ENCODE results near the gene DOCK3. TPM values are rescaled to one million over a fixed set of nuclear protein-coding genes. Genes with fewer than 3 reads are reported as not detected.
"Not testable (repeated sequence)": the region's sequence is repeated elsewhere in the genome, so short reads cannot be mapped to it uniquely, and the experiment has no call there.

Gene DOCK3
- total RNA-seq, 1 donor from 2014 or later, result 2.7 TPM

DNA sequence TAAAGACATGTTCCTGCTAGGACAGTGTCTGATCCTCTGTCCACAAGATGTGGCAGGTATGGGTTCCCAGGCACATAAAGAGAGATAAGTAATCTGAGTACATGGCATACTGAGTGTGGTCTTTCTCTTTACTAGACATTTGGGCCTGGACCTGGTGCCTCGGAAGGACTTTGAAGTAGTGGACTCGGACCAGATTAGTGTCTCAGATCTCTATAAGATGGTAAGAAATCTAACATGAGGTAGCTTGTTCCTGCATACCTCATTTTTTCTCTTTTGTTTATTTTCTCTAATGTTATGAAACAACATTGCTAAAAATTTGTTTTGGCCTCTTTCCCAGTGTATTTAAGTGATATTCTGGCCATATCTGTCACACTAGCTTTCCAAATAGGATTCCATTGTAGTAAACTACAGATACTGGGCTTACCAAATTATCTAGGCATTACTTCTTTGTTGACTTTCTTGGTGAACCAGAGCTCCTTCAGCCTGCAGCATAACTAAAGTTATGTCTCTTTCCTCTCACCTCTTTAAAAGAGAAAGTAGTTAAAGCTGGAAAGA is 400.6 kb downstream of the DOCK3 start:
- ATAC-seq (no peak), DNase-seq (no peak)
- intact Hi-C loops (cut with DNase I), result no loop called here
- Histone ChIP-seq H3K27ac (no peak overlapping the region), H3K4me1 (no peaks in the 10 kb centered on the region), H3K9me3 (no peaks in the 10 kb centered on the region), H3K36me3 (no peaks in the 10 kb centered on the region), H3K27me3 (no peaks in the 10 kb centered on the region), H3K4me3 (no peak overlapping the region)
- no peak for TF ChIP-seq CTCF (IDR thresholded peaks at IDR 0.05)

DNA sequence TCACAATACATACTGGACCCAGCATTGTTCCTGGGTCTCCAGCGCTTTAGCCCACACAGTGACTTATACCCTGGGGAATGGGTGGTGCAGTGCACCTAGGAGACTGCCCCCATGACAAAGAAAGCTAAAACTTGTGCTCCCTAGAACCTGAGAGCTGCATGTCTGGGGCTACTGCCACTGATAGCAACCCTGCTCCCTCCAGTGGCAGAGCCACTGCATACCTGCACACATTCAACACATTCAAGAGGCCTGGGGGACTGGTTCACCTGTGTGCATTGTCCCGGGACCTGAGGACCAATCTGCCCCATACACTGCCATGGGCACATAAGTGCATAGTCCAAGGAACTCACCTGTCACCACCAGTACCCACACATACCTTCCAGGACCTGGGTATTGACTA is 407.6 kb downstream of the DOCK3 start:
- TF ChIP-seq CTCF (IDR thresholded peaks at IDR 0.05), result no peak
- ATAC-seq (no peak), DNase-seq (no peak)
- Histone ChIP-seq H3K4me1 (no peaks in the 10 kb centered on the region), H3K27ac (no peak overlapping the region), H3K27me3 (no peaks in the 10 kb centered on the region), H3K36me3 (no peaks in the 10 kb centered on the region), H3K9me3 (peaks cover 17% of the 10 kb centered on the region), H3K4me3 (no peak overlapping the region)
- intact Hi-C loops (cut with DNase I), result no loop called here

GRCh38 chr3:51083490-51083889 is 408.8 kb downstream of the DOCK3 start:
- intact Hi-C loops (cut with DNase I), result no loop called here
- H3K27me3 ChIP-seq, result no peaks in the 10 kb centered on the region
- no peak for DNase-seq
- ATAC-seq, result no peak
- no peaks in the 10 kb centered on the region for H3K36me3 ChIP-seq
- H3K27ac ChIP-seq, result no peak overlapping the region
- H3K4me3 ChIP-seq, result no peak overlapping the region
- TF ChIP-seq CTCF (IDR thresholded peaks at IDR 0.05), result no peak
- peaks cover 17% of the 10 kb centered on the region for H3K9me3 ChIP-seq
- H3K4me1 ChIP-seq, result no peaks in the 10 kb centered on the region

- ATAC-seq; DNase-seq; H3K9me3 ChIP-seq; H3K4me1 ChIP-seq; H3K27ac ChIP-seq; intact Hi-C loops (cut with DNase I); H3K4me3 ChIP-seq; H3K27me3 ChIP-seq; H3K36me3 ChIP-seq: not testable (repeated sequence)
Measured at GRCh38 chr3:51092141-51092540, 417.4 kb downstream of the DOCK3 start.

DNA sequence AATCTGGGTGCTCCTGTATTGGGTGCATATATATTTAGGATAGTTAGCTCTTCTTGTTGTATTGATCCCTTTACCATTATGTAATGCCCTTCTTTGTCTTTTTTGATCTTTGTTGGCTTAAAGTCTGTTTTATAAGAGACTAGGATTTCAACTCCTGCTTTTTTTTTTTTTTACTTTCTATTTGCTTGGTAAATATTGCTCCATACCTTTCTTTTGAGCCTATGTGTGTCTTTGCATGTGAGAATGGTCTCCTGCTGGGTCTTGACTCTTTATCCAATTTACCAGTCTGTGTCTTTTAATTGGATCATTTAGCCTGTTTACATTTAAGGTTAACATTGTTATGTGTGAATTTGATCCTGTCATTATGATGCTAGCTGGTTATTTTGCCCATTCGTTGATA is 420.1 kb downstream of the DOCK3 start:
- H3K36me3 ChIP-seq; H3K9me3 ChIP-seq; DNase-seq; H3K4me1 ChIP-seq; H3K27me3 ChIP-seq; intact Hi-C loops (cut with DNase I); H3K4me3 ChIP-seq; ATAC-seq; H3K27ac ChIP-seq: not testable (repeated sequence)

DNA sequence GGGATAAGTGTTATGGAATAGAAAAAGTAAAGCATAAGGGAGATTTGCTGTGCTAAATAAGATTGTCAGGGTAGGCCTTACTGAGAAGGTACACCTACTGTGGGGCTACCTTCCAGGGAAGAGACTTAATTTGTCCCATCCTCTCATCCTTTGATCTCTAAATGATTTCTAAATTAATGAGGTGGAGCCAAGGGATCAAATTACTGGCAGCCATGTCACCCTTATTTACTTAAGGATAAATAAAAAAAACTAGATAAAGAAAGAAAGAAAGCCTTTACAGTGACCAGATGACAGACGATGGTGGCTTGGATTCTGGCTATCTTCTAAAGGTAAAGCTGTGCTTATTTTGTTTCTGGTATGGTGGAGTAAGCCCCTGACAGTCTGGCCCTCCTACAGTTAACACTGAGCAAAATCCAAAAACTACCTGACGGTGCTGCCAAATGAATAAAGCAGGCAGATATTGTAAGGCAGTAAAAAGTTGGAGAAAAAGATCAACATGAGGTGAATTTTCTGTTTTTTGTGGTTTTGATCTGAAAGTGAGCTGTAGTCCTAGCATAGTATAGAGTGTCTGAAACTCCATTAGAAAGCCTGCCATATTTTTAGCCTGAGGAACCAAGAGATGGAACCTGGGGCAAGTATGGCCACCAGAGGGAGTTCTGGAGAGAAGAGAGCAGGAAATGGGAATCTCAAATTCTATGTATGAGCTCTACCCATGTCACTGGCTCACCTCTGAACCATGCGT is 425.2 kb downstream of the DOCK3 start:
- intact Hi-C loops (cut with DNase I), result no loop called here
- no peaks in the 10 kb centered on the region for H3K27me3 ChIP-seq
- no peaks in the 10 kb centered on the region for H3K36me3 ChIP-seq
- H3K27ac ChIP-seq, result no peak overlapping the region
- H3K4me3 ChIP-seq, result no peak overlapping the region
- no peaks in the 10 kb centered on the region for H3K9me3 ChIP-seq
- H3K4me1 ChIP-seq, result no peaks in the 10 kb centered on the region
- peak; percentile 72 for TF ChIP-seq CTCF (IDR thresholded peaks at IDR 0.05)
- ATAC-seq, result peak; percentile 89
- no peak for DNase-seq

DNA sequence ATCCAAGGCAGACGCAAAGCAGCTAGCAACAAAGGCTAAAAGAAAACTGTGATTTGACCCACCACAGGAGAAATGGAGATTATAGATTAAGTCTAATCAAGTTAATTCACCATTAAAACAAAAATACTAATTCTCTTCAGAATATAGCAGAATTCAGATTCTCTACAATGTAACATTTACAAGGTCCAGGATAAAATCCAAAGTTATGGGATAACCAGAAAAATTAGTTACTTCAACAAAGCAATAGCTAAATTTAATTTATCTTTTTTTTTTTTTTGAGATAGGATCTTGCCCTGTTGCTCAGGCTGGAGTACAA is 425.8 kb downstream of the DOCK3 start:
- no peak for TF ChIP-seq CTCF (IDR thresholded peaks at IDR 0.05)
- Histone ChIP-seq H3K4me3 (no peak overlapping the region), H3K27ac (no peak overlapping the region), H3K36me3 (no peaks in the 10 kb centered on the region), H3K9me3 (no peaks in the 10 kb centered on the region), H3K27me3 (no peaks in the 10 kb centered on the region), H3K4me1 (no peaks in the 10 kb centered on the region)
- intact Hi-C loops (cut with DNase I), result no loop called here
- no peak for ATAC-seq
- DNase-seq, result no peak
